GM18511 (cell line): ENCODE measurements around the gene ZFR.

Experiments
- ATAC-seq: cut with Tn5 transposase; IDR thresholded peaks from one replicate; pipeline ENCODE4 v1.9.1; 2021; ENCODE audit warnings: mild to moderate bottlenecking, moderate library complexity; ENCODE audit not compliant: unreplicated experiment

Gene ZFR

DNA sequence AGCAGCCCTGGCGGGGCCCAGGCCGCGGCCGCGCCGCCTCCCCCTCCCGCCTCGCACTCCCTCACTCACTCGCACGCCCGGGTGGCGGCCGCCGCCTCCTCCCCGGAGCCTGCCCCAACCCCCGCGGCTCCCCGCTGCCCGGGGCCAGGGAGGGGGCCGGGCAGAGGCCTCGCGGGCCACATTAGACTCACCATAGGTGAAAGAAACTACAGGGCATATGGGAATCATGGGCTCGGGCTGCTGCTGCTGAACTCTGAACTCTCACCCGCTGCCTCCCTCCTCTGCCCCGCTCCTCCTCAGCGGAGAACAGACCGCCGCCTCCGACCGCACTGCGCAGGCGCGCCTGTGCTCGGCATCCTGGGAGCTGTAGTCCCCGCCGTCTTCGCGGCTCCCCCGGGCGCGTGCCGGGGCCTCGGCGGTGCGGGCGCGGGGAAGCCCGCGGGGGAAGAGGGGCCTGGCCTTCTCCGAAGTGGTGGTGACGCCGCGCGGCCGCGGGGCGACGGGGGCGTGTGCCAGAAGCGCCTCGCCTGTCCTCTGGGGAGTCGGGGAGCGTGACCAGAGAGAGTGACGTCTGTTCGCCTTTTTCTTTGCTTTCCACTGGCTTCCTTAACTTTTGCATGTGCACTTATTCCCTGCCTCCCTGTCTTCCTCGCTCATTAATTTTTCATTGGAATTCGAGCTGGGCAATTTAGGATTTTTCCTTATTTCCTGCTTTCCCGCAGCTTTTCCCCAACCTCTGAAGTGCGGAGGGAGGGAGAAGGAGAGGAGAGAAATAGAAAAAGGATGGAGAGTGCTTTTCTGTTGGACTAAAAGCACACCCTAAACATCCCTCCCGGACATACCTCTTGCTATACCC lies at the start of gene ZFR:
TSS of gene ZFR (minus strand) at position 310 of the 856 bp plus-strand sequence. CDS start at position 228, 82 bp downstream.
- ATAC-seq: peak; percentile 83

DNA sequence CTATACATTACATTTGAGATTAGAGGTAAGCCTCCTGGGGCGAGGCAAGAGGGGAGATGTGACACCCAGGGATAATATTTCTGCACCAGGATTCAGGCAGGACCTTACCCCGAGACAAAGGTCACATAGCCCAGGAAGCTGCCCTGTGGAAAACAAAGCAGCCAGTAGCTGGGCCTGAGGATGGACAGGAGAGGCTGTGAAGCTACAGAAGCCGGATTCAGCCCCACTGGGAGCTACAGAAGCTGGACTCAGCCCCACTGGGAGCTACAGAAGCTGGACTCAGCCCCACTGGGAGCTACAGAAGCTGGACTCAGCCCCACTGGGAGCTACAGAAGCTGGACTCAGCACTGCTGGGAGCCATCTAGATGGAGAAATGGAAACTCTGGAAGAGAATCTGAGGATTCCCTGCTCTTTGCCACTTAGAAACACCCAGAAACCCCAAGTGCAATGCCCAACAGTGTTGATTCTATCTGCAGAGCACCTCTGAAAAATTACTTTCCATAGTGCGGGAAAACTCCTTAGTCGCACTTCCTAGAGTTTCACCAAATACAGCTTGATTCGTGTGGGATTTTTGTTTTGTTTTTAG lies 46.5 kb upstream of the ZFR start:
- no peak for ATAC-seq

DNA sequence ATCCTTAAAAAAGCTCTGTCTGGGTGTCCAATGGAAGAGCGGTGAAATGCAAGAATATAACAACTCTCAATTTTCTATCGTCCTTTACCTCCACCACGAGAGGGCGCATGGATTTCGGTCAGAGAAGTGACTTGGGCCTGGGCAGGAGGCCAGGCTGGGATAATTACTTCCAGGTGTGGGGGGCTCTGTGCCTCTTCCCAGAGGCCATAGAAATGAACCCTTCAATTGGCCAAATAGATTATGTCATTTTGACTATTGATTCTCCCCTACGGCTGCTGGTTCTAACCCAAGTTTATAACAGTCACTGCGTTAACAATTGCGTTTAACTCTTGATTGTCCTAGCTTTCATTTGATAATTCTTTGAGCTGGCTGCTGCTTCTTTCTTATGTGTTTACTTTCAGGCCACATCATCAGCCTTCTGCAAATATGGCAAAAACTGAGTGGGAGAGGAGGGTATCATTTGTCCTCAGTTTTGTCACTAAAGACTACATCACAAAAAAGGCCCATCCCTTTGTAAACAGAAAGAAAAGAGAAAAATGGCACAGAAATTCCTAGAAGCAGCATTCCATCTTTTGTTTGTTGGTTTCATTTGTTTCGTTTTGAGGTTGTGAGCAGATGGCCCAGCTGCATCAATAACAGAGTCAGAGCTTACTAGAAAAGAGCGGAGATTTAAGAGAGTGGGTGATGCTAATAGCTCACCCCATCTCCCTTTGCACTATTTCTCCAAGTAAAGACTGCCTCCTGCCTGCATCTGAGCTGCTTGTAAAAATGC lies 45.4 kb upstream of the ZFR start:
- ATAC-seq: peak; percentile 69

DNA sequence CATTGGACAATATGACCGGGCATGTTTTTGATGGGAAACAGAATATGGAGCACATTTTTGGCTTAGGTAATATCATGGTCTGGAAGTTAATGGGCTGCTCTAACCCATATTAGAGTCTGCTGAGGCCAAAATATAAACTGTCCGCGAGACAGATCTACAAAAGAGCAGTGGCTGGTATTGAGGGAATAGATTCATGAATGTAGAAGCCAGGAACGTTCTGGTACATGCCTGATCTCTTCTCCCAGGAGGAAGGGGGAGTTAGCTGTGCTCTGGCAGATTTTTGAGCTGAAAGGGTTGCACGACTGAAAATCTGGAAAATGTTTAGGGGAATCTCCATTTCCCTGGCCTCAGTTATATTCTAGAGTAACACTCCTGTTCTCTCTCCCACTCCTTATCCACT lies 42.9 kb upstream of the ZFR start:
- no peak for ATAC-seq

DNA sequence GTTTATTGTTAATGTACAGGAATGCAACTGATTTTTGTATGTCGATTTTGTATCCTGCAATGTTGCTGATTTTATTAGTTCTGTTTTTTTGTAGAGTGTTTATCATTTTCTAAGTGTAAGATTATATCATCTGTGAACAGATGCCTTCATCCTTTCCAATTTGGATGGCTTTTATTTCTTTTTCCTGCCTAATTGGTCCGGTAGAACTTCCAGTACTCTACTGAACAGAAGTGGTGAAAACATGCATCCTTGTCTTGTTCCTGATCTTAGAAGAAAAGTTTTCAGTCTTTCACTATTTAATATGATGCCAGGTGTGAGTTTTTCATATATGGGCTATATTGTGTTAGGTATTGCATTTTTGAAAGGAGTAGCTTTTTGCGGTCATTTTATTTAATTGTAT lies 42.5 kb upstream of the ZFR start:
- ATAC-seq: no peak

DNA sequence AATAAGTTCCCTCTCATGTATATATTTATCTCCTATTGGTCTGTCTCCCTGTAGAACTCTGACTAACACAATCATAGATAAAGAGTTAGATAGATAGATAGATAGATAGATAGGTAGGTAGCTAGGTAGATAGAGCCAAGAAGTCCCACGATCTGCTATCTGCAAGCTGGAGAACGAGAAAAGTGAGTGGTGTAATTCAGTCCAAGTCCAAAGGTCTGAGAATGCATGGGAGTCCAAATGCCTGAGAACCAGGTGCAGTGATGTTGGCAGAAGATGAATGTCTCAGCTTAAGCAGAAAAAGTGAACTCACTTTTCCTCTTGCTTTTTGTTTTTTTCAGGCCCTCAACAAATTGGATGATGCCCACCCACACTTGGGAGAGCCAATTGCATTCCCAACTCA lies 37.7 kb upstream of the ZFR start:
- ATAC-seq: no peak

DNA sequence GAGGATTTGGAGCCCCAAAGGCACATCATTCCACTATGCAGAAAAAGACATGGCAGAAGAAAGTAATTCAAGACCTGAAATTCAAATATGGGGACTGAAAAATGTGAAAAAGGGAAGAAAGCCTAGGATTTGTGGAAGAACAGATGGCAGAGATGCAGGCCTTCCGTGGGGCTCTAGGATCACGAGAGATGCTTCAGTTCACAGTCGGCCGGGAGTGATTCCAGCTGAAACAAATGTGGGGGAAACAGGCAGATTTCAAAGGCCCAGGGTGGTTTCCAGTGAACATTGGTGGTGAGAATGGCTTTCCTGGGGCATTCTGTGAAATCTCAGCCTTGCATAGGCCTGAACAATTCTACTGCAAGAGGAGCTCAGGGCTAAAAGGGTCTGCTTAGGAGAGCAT lies 34.6 kb upstream of the ZFR start:
- no peak for ATAC-seq

DNA sequence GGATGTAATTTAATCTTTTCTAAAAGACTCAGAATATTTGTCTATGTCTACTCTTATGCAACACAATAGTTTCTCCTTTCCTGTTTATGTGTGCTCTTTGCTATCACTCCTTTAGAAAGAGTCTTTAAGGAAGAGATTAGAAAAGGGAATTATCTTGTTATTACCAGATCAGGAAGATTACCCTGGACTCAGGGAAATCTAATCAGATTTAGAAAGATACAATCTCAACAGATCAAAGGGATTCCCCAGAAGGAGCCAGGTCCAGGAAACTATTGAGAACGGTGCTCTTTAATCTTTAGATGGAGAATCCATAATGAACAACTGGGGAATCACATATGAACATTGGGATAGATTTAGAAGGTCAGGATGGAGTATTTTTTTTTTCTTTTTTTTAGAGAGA lies 32.4 kb upstream of the ZFR start:
- ATAC-seq: no peak

DNA sequence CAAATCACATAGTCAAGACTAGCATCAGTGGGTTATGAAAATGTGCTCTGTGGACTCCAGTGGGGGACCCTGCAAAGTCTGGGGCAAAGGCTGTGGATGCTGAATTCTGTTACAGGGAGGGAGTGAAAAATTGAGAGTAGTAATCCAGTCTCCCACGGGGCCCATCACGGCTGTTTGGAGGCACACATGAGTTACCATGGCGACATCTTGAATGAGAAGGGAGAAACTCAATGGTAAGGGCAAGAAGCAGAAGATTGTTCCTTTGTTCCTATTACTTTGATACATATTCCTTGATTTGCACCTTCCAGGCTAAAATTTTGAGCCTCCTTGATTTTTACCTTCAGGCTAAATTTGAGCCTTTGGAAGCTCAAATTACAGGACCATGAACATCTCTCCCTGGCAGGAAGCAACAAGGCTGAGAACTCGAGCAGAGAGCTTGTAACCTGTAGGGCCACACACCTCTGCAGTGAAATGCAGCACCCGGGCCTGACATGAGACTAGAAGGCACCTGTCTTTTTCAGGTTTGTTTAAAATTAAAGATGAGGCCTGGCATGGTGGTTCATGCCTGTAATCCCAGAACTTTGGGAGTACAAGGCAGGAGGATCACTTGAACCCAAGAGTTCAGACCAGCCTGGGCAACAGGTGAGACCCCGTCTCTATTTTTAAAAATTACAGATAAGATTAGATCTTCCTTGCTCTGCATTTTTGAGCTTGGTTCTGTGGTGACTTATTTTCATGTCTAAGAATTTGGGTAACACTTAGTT lies 31.0 kb upstream of the ZFR start:
- ATAC-seq: no peak

DNA sequence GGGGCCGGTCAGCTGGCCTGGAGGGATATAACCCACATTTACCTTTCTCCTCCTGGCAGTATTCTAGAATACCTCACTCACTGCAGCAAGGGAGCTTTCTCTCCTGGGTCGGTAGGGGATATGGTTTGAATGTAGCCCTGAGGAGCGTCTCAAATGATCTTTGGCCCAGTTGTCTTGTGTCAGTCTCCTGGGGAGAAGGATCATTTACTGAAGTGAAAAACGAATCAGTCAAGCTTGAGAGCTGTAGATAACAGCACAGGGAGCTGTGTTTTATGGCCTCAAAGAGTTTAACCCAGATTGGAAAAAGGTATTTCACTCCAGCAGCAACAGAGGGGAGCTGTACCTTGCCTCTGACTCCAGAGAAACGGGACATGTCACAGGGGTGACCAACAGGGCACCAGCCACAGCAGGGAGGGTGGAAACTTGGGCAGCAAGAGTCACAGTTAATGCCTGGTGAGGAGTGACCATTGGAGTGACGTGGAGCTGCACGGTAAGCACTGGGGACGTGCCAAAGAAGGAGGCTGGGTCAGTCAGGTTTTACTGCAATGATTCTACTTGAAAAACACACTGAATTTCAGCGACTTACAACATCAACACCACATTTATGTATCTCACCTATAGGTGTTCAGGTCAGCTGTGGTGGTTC lies 29.8 kb upstream of the ZFR start:
- ATAC-seq: no peak

DNA sequence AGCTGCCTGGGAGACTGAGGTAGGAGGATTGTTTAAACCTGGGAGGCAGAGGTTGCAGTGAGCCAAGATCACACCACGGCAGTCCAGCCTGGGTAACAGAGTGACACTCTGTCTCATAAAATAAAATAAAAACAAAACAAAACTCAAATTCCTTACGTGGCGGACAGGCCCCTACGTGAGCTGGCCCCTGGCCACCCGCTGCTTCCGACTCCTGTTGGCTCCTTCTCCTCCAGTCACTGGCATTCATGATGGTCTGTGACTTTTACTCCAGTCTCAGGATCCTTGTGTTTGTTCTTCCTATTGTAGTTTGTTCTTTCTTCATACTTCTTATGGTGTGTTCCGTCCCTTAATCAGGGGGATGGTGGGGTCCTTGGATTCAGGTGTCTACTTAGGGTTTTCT lies 28.5 kb upstream of the ZFR start:
- no peak for ATAC-seq

DNA sequence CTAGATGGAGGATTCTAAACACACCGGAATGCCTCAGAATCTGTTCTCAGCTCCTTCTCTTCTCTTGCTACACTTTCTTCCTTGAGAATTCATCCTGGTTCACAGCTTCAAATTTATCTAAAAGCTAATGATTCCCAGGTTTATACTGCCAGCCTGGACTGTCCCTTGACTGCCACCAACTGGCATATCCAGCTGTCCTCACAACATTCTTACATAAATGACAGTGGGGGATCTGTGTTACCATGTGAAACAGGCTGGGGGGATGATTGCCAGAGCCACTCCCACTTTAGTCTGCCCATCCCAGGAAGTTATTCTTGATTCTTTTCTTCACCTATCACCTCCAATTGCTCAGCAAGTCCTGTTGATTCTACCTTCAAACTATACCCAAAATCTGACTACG lies 27.2 kb upstream of the ZFR start:
- no peak for ATAC-seq

DNA sequence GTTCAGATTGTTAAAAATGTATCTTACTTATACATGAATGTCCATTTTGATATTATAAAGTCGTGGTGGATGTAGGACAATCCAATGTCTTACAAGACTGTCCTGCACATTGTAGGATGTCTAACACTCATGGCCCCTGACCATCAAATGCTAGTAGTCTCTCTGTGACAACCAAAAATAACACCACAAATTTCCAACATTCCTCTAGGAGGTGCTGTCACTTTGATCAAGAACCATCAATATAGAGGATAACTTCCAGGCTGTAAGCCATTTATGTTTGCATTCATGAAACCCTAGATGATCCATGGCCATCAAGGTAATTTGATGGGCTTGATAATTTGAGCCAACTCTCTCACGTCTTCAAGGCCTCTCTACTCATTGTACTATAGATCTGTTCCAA lies 20.5 kb upstream of the ZFR start:
- ATAC-seq: no peak

DNA sequence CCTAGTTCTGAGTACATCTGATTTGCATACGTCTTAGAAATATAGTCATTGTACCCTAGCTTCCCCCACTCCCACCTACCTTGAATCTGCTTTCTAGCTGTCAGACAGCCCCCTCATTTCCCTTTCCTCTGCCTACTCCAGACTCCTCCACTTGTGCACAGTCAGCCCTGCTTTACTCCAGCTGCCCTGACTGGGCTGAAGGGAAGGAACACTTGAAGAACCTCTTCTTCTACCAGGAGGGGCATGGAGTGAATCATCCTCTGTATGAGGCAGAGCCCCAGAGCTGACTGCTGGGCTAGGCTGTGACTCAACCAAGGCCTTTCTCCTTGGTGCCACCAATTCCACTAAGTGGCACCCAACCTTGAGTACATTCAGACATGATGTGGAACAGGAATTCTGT lies 18.1 kb upstream of the ZFR start:
- ATAC-seq: no peak

DNA sequence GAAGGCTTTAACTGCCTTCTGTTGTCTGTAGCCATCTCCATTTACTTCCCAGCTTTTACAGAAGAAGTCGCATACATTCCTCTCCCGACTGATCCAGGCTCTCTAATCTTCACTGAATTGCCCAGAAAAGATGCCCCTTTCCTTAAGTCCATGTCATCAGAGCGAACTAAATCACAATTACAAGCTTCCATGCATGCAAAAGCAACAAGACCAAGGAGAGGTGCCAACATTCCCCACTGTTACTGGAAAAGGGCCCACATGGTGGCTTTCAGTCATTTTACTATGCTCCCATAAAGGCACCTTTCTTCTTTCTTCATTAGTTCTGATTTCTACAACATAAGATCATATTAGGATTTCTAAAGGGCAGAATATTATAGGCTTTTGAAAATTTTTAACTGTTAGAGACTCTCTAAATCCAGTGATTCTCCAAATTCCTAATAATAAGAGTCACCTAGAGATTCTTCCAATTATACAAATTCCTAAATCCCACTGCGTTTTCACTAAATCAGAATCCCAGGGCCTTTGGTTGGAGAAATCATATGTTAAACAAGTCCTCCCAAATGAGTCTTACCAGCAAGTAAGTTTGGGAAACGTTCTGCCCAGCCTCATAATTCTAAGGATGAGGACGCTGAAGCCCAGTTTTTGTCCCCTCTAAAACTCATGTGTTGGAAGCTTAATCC lies 17.0 kb upstream of the ZFR start:
- ATAC-seq: no peak

DNA sequence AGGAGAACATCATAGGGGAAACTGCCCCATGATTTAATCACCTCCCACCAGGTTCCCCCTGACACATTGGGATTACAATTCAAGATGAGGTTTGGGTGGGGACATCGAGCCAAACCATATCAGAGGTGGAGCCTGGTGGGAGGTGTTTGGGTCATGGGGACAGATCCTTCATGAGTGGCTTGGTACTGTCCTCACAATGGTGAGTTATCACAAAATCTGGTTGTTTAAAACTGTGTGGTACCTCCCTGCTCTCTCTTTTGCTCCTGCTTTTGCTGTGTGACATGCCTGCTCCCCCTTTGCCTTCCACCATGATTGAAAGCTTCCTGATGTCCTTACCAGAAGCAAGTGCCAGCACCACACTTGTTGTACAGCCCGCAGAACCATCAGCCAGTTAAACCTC lies 16.2 kb upstream of the ZFR start:
- no peak for ATAC-seq

DNA sequence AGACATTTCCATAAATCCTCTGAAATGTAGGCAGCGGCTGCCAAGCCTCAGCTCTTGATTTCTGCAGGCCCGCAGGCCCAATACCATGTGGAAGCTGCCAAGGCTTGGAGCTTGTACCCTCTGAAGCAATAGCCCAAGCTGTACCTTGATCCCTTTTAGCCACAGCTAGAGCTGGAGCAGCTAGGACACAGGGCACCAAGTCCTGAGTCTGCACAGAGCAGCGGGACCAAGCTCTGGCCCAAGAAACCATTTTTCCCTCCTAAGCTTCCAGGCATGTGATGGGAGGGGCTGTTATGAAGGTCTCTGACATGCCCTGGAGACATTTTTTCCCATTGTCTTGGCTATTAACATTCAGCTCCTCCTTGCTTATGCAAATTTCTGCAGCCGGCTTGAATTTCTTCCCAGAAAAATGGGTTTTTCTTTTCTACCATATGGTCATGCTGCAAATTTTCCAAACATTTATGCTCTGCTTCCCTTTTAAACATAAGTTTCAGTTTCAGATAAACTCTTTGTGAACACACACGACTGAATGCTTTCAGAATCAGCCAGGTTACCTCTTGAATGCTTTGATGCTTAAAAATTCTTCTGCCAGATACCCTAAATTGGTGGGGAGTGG lies 14.4 kb upstream of the ZFR start:
- no peak for ATAC-seq

DNA sequence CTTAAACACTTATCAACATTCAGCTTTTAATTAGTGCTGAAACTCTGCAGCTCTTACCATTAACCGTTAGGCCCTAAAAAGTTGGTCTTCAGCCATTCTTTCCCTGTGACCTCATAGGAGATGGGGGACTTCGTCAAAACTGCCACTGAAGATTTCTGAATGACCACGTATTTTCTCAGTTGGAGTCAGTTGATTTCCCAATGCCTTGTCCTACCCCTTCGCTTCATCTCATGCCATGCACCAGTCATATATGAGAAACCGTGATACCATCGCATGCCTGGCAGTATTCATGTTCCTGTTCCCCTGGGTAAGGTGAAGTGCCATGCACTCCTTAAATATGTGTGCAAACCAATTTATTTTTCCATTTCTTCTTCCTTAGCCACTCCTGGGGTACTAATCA lies 10.8 kb upstream of the ZFR start:
- no peak for ATAC-seq

DNA sequence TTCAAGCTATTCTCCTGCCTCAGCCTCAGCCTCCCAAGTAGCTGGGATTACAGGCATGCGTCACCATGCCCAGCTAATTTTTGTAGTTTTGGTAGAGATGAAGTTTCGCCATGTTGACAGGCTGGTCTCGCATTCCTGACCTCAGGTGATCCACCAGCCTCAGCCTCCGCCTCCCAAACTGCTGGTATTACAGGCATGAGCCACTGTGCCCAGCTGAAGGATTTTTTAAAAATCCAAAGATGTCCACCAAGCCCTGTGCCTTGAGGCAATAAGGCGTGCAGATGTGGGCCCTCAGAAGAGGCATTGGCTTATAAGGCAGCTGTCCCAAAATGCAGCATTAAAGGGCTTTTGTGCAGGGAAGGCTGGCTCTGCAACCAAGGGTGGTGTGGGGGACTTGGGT lies 10.3 kb upstream of the ZFR start:
- no peak for ATAC-seq

DNA sequence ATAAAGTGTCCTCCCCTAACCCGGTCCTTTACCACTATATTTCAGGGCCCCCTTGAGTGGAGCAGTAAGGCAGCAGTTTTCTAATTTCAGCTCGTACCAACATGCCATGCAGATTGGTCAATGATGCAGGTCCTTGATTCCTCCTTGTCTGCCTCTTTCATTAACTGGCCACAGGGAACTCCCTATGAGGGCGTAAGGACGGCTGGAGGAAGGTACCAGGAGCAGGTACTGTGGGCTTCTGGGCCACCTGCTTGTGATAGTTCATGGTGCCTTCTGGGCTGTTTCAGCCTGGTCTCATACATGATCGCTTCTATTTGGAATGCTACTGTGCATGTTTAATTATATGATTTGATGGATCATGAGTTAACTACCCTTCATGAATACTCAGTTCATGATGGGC lies 9.4 kb upstream of the ZFR start:
- ATAC-seq: no peak
